ENCODE results near the gene NCK2. TPM values are rescaled to one million over a fixed set of nuclear protein-coding genes. Genes with fewer than 3 reads are reported as not detected.

NCK2 gene
- total RNA-seq (2014; rRNA removed; shearing (Covaris generic)): 17.0 and 19.9 TPM in 2 replicates
- polyA plus RNA-seq (2014; cell fraction: nucleus; rRNA removed): 7.4 and 14.3 TPM in 2 replicates

DNA sequence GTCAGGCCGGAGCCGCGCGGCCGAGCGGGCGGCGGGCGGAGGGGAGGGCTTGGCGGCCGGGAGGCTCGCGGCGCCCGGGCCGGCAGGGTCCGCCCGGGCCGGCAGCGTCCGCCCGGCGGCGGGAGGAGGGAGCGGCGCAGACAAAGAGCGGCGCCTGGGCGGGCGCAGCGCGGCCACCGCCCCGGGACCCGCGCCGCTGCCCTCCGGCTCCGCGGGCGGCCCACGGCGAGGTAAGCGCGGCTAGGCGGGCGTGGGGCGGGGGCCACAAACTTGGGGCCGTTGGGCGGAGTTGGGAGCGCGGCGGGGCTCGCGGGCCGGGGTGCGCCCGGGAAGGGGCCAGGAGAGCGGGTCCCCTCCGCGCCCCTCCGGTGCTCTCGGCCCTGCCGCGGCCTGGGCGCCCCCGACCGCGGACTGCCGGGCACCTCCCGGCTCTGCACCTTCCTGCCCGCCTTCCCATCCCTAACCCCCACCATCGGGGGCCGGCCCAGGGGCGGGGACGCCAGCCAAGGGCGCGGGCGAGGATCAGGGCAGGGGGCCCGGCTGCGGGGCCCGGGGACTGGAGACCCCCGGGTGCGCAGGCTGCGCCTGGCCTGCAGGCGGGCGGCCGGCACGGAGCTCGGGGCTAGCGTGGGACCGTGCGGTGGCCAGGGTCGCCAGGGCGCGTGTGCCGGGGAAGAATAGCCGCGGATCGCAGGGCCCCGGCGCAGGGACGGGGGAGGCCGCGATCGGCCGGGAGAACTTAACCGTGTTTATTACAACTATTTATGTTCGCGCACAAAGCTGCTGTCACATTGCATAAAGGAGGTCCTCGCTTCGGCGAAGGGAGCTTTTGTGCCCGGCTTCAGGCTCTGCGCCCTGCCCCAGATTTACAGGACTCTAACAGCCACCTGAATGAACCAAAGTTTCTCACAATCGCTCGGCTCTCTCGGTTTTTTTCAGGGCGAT, at the start of gene NCK2:
TSS of gene NCK2 (plus strand) at position 4 of the 945 bp plus-strand sequence. CDS start 110,152 bp downstream, outside the sequence.
- DNase-seq (ENCODE audit: extremely low read depth, low read depth): no peak

DNA sequence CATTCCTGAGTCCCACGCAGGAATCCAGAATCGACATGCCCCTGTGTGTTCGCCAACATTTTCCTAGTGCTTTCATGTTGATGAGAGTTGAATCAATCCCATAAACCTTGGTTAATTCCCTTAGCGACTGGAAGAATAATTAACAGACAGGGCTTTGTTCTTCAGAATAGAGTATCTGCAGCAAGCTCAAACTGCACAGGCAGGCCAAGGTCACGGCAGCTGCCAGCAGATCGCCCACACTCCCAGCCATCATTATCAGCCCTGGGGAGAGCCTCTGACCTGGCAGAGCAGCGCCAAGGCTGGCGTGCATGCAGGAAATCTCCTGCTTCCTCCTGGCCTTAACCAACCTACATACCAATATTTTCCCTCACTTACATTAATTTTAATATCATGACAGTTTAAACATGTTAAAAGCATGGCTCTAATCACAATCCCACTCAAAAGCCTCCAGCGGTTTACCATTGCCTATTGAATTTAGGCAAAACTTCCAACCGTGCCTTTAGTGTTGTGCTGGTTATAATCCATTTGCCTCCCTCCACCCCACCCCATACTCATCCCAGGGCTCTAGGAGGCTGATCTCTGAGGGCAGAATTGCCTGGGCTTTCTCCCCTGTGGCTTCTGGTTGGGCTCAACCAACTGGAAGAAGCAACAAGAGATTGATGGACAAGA, 46.8 kb upstream of the NCK2 start:
- DNase-seq (ENCODE audit: extremely low read depth, low read depth): no peak

DNA sequence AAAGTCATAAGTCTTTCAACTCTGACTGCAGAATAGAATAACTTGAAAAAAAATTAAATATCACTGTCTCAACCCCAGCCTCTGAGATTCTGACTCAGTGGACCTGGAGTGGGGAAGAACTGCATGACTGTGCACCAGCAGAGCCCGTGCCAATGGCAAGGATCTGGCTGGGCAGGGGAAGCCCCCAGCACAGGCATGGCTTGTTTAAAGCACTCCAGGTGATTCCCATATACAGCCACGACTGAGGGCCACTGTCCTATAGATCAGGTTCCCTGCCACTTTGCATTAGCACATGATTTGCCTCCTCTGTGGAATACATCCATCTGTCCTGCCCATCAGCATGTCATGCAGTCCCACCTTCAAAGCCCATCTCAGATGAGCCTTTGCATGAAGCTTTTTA, 45.9 kb upstream of the NCK2 start:
- no peak for DNase-seq (ENCODE audit: extremely low read depth, low read depth)

DNA sequence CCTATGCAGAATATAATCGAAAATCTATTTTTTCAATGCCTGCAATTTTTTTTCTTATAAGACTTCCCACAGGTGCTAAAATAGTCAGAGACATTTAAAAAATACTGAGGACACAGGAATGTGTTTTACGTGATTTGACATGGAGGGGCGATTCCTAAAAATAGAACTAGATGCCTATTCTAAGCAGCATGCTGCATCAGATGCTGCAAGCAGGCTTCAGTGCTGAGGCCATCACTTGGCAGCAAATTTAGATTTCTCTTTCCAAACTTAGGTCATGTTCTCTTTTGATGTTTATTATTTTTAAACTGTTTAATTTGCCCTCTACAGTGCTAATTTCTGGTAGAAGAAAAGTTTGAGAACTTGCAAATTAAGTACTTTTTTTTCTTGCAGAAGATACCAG, 43.7 kb upstream of the NCK2 start:
- no peak for DNase-seq (ENCODE audit: extremely low read depth, low read depth)

DNA sequence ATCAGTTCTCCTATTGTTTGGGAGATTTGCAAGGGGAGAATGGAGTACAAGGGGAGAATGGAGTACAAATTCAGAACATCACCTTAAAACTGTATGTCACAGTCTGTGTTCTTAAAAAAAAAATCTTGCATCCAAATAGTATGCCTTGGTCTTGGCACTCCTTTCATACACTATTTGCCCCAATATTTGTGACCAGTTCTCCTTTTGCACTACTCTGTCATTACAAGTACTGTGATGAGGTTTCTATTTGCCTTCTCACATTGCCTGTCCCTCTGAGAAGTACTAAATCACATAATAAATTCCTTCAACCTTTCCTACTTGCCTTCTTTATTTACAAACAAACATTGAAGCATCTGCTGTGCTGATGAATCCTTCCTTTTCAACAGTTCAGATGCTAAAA, 36.0 kb upstream of the NCK2 start:
- DNase-seq (ENCODE audit: extremely low read depth, low read depth): no peak

DNA sequence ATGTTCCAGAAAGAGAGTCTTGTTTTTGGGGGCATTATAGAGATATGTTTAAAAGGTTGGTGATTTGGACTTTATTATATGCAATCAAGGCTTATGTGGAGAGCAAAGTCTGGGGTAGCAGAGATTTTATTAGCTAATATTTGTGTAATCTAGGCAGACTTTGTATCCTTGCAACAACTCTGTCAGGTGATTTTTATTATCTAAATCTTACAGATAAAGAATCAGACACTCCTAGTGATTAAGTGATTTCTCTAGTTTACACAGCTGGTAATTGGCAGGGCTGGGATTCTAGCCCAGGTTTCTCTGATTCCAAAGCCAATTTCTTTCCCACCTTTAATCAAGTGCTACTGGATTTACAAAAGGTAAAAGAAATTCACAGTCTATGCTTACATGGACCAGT, 33.3 kb upstream of the NCK2 start:
- DNase-seq (ENCODE audit: extremely low read depth, low read depth): no peak

DNA sequence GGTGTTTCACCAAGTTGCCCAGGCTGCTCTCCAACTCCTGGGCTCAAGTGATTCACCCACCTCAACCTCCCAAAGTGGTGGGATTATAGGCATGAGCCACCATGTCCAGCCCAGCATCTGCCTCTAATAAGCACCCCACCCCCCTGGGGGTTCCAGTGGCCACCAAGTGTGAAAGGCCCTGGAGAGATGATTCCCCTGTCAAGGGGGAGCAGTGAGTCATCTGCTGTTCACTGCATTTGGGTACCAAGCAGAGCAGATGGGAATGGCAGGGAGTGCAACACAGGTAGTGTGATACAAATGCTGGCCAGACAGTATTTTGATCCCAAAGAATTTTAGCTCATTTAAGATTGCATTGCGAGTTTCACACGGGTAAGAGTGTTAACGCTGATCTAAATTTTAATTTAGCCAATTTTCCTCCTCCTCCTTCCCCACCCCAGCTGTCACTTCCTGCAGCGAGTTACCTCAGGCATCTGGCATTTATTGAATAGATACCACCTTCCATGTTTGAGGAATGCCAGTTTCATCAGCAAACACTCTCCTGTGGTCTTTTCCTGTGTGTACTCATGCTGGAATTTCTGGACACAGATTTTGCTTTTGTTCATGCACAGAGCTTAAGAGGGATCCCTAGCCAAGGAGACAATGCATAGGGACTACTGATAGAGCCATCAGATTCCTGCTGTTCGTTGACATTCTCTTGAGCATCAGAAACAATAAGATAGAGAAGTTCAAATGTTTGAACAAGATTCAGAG, 32.4 kb upstream of the NCK2 start:
- no peak for DNase-seq (ENCODE audit: extremely low read depth, low read depth)

DNA sequence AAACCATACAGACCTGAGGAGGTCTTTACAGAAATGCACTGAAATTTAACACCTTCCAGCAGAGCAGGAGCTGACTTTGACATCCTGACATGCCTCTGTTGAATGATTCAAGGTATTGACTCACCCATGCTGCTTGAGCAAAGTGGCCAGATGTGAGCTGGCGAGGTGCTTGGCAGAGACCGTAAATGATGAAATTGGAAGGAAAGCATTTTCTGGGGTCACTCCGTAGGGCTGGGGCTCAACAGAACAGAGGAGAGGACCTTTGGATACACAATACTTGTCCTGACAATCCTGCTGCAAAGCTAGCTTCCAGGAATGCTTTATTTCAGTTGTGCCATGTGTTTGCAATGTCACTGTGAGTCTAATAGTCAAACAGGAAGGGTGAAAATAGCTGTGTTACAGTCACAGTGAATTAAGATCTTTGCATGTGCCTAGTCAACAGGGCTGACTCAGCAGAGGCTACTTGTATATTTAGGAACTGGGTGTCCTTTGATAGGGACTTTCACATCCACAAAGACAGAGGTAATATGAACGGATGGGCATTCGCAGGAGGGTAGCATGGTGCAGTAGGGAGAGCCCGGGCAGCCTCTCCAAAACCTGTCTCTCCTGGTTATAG, 31.6 kb upstream of the NCK2 start:
- peak; percentile 21 for DNase-seq (ENCODE audit: extremely low read depth, low read depth)

DNA sequence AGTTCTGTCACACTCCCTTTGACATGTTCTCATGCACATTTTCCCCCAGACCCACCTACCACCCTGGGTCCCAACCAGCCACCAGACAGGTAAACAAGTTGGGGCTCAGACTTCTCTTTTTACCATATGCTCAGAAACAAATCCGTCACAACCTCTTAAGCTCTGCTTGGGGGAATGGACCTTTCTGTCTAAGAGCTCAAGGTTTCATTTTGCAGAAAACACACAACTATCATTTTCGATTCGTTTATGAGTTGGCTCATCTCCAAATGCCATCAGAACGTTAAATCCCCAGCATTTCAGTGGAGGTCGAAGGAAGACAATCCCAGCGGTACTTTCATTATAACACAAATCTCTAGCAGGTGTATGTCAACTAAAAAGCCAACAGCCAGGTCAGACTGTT, 30.6 kb upstream of the NCK2 start:
- no peak for DNase-seq (ENCODE audit: extremely low read depth, low read depth)

DNA sequence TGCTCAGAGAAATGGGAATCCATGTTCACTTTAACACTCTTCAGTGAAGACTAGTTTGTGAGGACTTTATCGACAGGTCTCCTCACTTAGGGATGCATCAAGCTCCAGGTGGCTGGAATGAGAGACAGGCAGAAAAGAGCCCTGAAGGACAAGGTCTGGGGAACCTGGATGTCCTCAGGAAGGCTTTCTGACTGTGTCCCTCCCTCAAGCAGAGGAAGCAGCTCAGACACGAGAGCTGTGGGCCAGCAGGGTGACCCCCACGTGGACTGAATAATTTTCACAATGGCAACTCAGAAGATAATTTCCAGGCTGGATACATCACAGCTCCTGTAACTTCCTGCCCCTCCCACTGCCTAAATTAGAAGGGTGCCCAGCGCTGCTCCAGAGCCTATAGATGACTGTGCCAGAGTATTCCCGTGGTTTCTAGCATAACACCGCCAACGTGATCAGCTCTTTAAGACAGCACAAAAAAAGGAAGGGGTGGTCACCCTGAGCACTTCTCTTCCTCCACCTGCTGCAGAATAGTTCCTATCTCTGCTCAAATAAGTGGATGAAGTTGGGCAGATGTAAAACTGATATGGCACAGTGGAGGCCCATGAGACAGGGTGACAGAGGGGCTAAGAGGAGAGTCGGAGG, 25.7 kb upstream of the NCK2 start:
- DNase-seq (ENCODE audit: extremely low read depth, low read depth): no peak

DNA sequence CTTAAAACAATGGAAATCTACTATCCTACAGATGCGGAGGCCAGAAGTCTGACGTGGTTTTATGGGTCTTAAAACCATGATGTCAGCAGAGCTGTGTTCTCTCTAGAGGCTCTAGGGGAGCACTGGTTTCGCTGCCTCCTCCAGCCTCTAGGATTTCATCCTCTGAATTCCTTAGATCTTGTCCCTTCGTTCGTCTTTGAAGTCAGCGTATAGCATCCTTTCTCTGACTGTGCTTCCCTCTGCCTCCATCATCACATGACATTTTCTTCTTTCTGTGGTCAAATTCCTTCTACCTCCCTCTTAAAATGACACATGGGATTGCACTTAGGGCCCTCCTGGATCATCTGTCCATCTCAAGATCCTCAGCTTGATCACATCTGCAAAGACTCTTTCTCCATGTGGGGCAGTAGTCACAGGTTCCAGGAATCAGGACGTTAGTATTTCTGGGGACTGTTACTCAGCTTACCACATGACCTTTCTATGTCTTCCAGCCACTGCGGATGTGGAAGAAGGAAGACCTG, 22.7 kb upstream of the NCK2 start:
- DNase-seq (ENCODE audit: extremely low read depth, low read depth): no peak

DNA sequence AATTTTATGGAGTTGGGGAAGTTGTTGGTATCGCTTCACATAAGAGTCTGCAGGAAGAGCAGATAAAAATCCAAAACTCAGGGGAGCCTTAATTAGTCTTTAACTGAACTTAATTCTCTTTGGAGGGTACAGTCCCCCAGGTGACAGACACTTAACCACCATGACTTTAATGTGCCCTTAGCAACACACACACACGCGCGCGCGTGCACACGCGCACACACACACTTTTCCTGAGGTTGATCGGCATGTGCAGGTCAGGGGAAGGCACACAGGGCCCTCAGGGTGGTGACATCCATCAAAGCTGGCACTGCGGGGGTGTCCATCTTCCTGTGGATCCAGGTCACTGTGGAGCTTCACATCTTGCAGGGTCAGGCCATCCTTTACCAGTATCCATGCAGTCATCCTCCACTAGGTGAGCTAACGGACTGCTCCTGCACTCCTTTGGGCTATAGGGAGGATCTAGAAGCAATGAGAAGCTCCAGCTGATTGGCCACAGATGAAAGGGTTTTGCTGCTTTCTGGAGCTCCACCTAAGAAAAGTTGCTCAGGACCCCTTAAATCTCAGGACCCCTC, 21.9 kb upstream of the NCK2 start:
- DNase-seq (ENCODE audit: extremely low read depth, low read depth): no peak

DNA sequence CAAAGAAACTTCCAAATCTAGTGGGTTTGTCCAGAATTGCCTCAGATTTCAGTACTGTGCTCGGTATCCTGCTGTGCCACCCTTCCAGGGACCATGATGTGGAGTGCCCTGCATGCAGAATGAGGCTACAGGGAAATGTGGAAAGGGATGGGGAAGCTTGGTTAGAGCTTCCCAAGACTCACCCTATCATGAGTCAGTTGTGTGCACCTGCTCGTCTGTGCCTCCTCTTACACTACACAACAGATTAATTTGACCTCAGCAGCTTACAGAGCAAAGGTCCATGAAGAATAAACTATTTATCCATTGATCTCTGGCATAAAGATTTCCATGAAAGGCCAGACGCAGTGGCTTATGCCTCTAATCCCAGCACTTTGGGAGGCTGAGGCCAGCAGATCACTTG, 21.3 kb upstream of the NCK2 start:
- no peak for DNase-seq (ENCODE audit: extremely low read depth, low read depth)

DNA sequence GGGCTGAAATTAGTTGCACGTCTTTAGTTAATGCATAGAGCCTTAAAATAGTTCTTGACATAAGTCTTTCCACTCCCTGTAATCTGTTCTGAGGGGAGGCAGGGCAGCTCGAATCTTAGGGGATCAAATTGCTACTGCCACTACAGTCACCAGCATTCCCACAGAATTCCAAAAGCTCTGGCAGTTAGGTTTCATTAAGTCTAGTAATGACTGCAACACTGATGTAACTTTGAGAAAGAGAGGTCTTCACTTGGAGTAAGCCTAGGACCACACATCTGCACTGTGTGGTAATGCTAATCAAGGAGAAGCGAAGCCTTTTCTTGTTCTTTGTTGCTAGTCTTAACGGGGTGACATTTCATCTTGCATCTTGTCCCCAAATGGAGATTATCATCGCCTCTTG, 19.3 kb upstream of the NCK2 start:
- DNase-seq (ENCODE audit: extremely low read depth, low read depth): no peak

DNA sequence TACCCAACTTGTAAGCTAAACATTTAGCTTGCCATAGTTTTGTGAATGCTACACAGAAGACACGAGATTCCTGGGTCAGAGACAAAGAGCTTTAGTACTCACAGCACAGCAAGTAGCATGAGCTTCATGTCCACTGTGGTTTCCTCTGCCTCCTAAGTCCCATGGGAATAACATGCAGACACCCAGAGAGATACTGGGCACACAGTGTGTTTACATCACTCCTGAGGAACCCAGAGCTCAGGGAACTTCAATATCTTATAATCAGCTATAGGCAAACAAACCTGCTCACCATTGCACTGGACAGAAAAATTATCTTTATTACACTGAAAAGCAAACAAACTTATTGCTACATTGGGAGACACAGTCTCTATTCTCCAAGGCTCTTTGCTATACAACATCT, 14.5 kb upstream of the NCK2 start:
- no peak for DNase-seq (ENCODE audit: extremely low read depth, low read depth)

DNA sequence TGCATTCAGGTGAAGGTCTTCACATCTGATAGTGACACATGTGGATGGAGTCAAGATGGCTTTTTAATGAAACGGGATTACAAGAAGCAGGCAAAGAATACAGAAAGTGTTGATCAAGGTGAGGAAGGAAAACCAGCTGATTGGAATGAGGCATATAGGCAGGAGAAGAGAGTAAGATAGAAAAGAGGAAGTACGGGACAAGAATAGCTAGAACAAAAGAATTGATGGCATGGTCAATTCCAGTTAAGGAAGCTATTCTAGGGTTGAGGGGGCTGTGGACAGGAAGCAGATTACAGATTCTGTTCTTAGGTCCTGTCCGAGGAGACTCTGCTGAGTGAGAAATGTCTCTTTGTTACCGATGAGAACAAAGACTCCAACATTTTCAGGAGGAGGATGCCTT, 13.2 kb upstream of the NCK2 start:
- DNase-seq (ENCODE audit: extremely low read depth, low read depth): no peak

DNA sequence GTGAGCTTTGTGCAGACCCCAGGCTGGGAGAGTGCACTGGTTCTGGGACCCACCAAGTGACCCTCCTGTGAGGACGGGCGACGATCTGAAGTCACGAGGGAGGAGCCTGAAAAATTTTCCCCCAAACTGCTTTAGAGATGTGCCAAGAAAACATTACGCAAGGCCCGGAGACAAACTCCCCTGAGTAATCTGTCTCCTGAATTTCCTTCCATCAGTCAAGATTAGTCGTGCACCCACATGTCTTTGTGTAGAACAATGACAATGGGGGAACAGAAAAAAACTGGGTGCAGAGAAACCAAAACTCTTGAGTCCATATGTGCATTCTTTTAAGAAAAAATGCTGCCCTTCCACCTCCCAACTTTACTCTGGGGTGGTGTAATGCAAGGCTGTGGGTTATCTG, 12.6 kb upstream of the NCK2 start:
- no peak for DNase-seq (ENCODE audit: extremely low read depth, low read depth)

DNA sequence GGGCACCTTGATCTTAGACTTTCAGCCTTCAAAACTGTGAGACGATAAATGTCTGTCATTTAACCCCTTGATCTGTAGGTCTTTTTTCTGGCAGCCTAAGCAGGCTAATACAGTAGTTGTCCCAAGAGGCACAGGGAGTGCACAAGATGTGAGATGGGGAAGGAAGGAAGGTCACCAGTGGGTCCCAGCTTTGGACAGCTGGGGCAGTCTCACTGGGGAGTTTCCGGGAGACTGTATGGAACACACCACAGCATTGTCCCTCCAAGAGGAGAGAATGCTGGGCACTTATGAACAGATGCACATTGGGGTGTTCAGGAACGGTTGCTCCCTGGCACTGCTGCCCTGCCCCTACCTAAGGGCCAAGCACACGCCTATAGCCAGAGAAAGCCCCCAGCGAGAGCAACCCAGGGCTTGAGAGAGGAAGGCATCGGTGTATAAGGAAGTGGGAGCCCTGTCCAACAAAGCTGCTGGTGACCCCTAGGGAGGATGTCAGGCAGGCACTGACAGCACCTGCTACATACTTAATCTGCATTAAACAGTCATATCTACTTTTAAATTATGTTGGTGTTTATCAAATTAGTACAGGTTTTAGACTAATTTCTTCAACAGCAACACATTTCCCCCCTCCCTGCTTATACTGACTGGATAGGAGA, 11.6 kb upstream of the NCK2 start:
- no peak for DNase-seq (ENCODE audit: extremely low read depth, low read depth)

DNA sequence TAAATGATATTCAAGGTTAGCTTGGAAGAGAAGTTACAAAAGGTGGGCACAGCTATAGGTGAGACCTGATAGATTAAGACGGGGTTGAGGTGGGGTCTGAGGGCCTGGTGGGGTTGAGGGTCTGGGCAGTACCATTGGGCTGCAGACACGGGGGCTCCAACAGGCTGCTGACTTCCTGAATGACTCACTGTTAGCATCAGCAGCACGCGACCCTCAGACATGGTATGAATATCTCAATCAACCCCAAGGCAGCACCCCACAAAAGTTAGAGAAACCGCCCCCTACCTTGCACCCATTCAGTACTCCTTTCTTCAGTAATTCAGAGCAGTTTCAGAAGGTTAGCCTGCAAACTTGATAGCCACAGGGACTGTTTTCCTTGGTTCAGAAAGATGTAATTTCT, 10.8 kb upstream of the NCK2 start:
- DNase-seq (ENCODE audit: extremely low read depth, low read depth): no peak
